Parathyroid adenoma (tissue), 2 donors: ENCODE results near the gene ANKRD34B.

ENCODE experiments used
- H2AFZ ChIP-seq: fragments of 300-600 bp; sonication (generic); one replicate; pipeline ENCODE4 v1.7.0; 2017; ENCODE audit warnings: antibody characterized with exemption, mild to moderate bottlenecking
- H3K27ac ChIP-seq: fragments of 300-600 bp; sonication (generic); one replicate; pipeline ENCODE4 v1.7.0; 2017
- H3K27me3 ChIP-seq: fragments of 300-600 bp; sonication (generic); one replicate; pipeline ENCODE4 v1.7.0; 2017; ENCODE audit warnings: low read length; ENCODE audit not compliant: control insufficient read depth, insufficient read depth
- H3K36me3 ChIP-seq: fragments of 300-600 bp; sonication (generic); one replicate; pipeline ENCODE4 v1.7.0; 2017; ENCODE audit warnings: low read length; ENCODE audit not compliant: control insufficient read depth, insufficient read depth
- H3K4me1 ChIP-seq: fragments of 300-600 bp; sonication (generic); one replicate; pipeline ENCODE4 v1.7.0; 2017; ENCODE audit warnings: control low read depth
- H3K4me2 ChIP-seq: fragments of 300-600 bp; sonication (generic); one replicate; pipeline ENCODE4 v1.7.0; 2017; ENCODE audit warnings: low read length
- H3K4me3 ChIP-seq: fragments of 300-600 bp; sonication (generic); one replicate; pipeline ENCODE4 v1.7.0; 2017; ENCODE audit warnings: low read depth, low read length
- H3K79me2 ChIP-seq: fragments of 300-600 bp; sonication (generic); one replicate; pipeline ENCODE4 v1.7.0; 2017; ENCODE audit warnings: control low read depth
- H3K9ac ChIP-seq: fragments of 300-600 bp; sonication (generic); one replicate; pipeline ENCODE4 v1.7.0; 2017; ENCODE audit warnings: mild to moderate bottlenecking
- H3K9me3 ChIP-seq: fragments of 300-600 bp; sonication (generic); one replicate; pipeline ENCODE4 v1.7.0; 2017; ENCODE audit warnings: low read length; ENCODE audit not compliant: control insufficient read depth
- TF ChIP-seq, protein P1 (sequence below): fragments of 300-600 bp; sonication (generic); IDR thresholded peaks from one replicate; pipeline ENCODE4 v1.7.0; 2017; ENCODE audit warnings: antibody characterized with exemption, mild to moderate bottlenecking
- donor health status: primary hyperparathyroidism.

ANKRD34B gene

DNA sequence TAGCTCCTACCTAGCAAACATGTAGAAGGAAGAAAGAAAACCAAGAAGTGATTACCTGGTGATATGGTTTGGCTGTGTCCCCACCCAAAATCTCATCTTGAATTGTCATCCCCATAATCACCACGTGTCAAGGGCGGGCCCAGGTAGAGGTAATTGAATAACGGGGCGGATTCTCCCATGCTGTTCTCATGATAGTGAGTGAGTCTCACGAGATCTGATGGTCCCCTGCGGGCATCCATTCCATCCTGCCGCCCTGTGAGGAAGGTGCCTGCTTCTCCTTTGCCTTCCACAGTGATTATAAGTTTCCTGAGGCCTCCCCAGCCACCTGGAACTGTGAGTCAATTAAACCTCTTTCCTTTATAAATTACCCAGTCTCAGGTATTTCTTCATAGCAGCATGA, 27.4 kb upstream of the ANKRD34B start:
- Histone ChIP-seq H3K4me1 (no peaks in the 10 kb centered on the region), H3K9me3 (no peaks in the 10 kb centered on the region), H3K4me3 (no peak overlapping the region), H3K36me3 (no peaks in the 10 kb centered on the region), H3K4me2 (no peak overlapping the region), H3K27me3 (no peaks in the 10 kb centered on the region), H2AFZ (no peak overlapping the region), H3K79me2 (no peaks in the 10 kb centered on the region), H3K27ac (no peak overlapping the region), H3K9ac (no peak overlapping the region)
- TF ChIP-seq, protein P1, sequence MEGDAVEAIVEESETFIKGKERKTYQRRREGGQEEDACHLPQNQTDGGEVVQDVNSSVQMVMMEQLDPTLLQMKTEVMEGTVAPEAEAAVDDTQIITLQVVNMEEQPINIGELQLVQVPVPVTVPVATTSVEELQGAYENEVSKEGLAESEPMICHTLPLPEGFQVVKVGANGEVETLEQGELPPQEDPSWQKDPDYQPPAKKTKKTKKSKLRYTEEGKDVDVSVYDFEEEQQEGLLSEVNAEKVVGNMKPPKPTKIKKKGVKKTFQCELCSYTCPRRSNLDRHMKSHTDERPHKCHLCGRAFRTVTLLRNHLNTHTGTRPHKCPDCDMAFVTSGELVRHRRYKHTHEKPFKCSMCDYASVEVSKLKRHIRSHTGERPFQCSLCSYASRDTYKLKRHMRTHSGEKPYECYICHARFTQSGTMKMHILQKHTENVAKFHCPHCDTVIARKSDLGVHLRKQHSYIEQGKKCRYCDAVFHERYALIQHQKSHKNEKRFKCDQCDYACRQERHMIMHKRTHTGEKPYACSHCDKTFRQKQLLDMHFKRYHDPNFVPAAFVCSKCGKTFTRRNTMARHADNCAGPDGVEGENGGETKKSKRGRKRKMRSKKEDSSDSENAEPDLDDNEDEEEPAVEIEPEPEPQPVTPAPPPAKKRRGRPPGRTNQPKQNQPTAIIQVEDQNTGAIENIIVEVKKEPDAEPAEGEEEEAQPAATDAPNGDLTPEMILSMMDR: no peak

DNA sequence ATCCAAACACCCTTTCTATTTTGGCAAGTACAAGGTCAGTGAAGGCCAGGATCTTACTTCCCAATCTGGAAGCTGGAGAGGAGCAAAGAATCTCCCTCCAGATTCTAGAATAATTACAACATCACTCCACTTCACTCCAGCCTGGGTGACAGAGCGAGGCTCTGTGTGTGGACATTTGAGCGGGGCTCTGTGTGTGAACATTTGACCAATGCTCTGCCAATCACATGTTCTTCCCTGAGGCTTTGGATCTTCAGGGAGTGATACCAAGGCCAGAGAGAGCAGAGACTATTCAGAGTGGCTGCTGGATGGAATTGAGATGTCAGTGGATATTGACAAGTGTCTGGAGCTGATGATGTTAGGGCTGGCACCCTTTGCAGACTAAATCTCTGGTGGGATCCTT, 24.7 kb upstream of the ANKRD34B start:
- H3K36me3 ChIP-seq: no peaks in the 10 kb centered on the region
- no peaks in the 10 kb centered on the region for H3K9me3 ChIP-seq
- no peak overlapping the region for H3K27ac ChIP-seq

DNA sequence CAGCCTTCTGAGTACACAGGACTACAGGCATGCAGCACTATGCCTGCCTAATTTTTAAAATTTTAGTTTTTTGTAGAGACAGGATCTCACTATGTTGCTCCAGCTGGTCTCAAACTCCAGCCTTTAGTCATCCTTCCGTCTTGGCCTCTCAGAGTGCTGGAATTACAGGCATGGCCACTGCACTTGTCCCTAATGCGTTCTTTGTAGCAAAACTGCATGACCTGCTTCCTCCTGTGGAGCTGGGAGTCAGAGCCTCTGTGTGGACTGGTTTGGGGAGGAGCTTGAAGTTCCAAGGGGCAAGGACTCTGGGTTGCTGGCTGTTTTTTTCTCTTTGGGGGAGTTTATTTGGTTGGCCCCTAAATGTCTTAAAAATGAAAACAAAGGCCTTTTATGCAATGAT, 22.7 kb upstream of the ANKRD34B start:
- no peaks in the 10 kb centered on the region for H3K27me3 ChIP-seq
- no peak overlapping the region for H3K9ac ChIP-seq
- TF ChIP-seq, protein P1: no peak
- no peaks in the 10 kb centered on the region for H3K4me1 ChIP-seq
- no peak overlapping the region for H2AFZ ChIP-seq
- H3K36me3 ChIP-seq: no peaks in the 10 kb centered on the region
- H3K79me2 ChIP-seq: no peaks in the 10 kb centered on the region
- no peak overlapping the region for H3K4me2 ChIP-seq
- H3K4me3 ChIP-seq: no peak overlapping the region
- H3K27ac ChIP-seq: no peak overlapping the region
- H3K9me3 ChIP-seq: no peaks in the 10 kb centered on the region

More for the DNA sequence above, 24.7 kb upstream of the ANKRD34B start:
- TF ChIP-seq, protein P1: no peak
- no peaks in the 10 kb centered on the region for H3K4me1 ChIP-seq
- no peak overlapping the region for H2AFZ ChIP-seq
- H3K79me2 ChIP-seq: no peaks in the 10 kb centered on the region
- no peak overlapping the region for H3K9ac ChIP-seq
- no peaks in the 10 kb centered on the region for H3K27me3 ChIP-seq
- H3K4me3 ChIP-seq: no peak overlapping the region
- H3K4me2 ChIP-seq: no peak overlapping the region

- TF ChIP-seq, protein P1: no peak
- Histone ChIP-seq H3K27ac (no peak overlapping the region), H3K9me3 (no peaks in the 10 kb centered on the region), H3K4me3 (no peak overlapping the region), H3K4me1 (no peaks in the 10 kb centered on the region), H3K4me2 (no peak overlapping the region), H2AFZ (no peak overlapping the region), H3K27me3 (no peaks in the 10 kb centered on the region), H3K79me2 (no peaks in the 10 kb centered on the region), H3K9ac (no peak overlapping the region), H3K36me3 (no peaks in the 10 kb centered on the region)
These were observed 22.0 kb upstream of the ANKRD34B start for GRCh38 chr5:80592105-80592504.

DNA sequence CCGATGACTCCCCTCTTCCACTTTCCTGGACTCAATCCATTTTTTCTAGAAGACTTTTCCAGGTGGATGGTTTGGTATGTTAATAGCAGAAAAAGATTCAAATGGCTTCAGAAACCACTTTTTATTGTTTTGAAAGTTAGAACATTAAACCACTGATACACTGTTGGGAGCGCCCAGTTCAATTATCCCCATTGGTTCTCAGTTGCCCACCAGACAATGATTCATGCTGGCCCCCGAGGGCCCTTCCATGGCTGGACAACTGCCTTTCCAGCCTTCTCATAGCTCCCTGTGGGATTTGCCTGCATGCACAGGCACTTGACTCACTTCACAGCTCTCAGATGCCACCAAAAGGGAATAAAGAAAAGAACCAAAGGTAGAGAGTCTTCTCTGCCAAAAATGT, 21.3 kb upstream of the ANKRD34B start:
- Histone ChIP-seq H2AFZ (no peak overlapping the region), H3K9me3 (no peaks in the 10 kb centered on the region), H3K27ac (no peak overlapping the region), H3K79me2 (no peaks in the 10 kb centered on the region), H3K36me3 (no peaks in the 10 kb centered on the region), H3K4me3 (no peak overlapping the region), H3K27me3 (no peaks in the 10 kb centered on the region), H3K9ac (no peak overlapping the region), H3K4me2 (no peak overlapping the region), H3K4me1 (no peaks in the 10 kb centered on the region)
- TF ChIP-seq, protein P1: no peak
